ENCODE results near the gene GCAT. TPM values are rescaled to one million over a fixed set of nuclear protein-coding genes. Genes with fewer than 3 reads are reported as not detected.
A peak's percentile ranks its signal among the peaks of the same experiment; 100 is the strongest.

GCAT gene
- total and polyA plus RNA-seq, 9 of the 15 experiments (the other 6 are each of a cell fraction or from before 2014, with no cell fraction given) = 1.9 to 69.9 (median 26.4) TPM

- TF ChIP-seq CHD7 (IDR thresholded peaks at IDR 0.05; ENCODE audit: low read depth, low read length) (no peak), ZNF311 (CRISPR knock-in tag; IDR thresholded peaks at IDR 0.05) (no peak), TRIM24 (IDR thresholded peaks at IDR 0.05) (peak; percentile 89), ASH1L (IDR thresholded peaks at IDR 0.05; ENCODE audit: borderline replicate concordance, low read depth, partially characterized antibody) (no peak), HES1 (IDR thresholded peaks at IDR 0.05; ENCODE audit: low read depth) (peak; percentile 84), ZNF764 (CRISPR knock-in tag; IDR thresholded peaks at IDR 0.05; ENCODE audit: low read depth) (no peak), STAT5A (IDR thresholded peaks at IDR 0.05; ENCODE audit: borderline replicate concordance, low read length) (peak; percentile 79; the same call in 1 of the 2 replicates), SOX6 (IDR thresholded peaks at IDR 0.05) (peak; percentile 93), HDAC3 (IDR thresholded peaks at IDR 0.05; ENCODE audit: borderline replicate concordance, partially characterized antibody) (peak; percentile 92), MEF2A (IDR thresholded peaks at IDR 0.05; ENCODE audit: control insufficient read depth, low read depth, low read length) (no peak), EGR1 (conservative IDR thresholded peaks at IDR 0.05) (peak; percentile 67), SMAD3 (CRISPR knock-in tag; conservative IDR thresholded peaks at IDR 0.05) (no peak), RBM15 (IDR thresholded peaks at IDR 0.05; ENCODE audit: insufficient read depth, low read length) (no peak), RCOR1 (IDR thresholded peaks at IDR 0.05; ENCODE audit: borderline replicate concordance in 1 of 2, low read depth in 2 of 2, low read length in 2 of 2) (peak in 1 of 2 experiments; percentile 88; a peak in 3 of 4 replicates), GABPB1 (CRISPR knock-in tag; IDR thresholded peaks at IDR 0.05) (peak; percentile 36; the same call in 1 of the 2 replicates), CC2D1A (IDR thresholded peaks at IDR 0.05) (peak; percentile 82)
These were observed 4.5 kb upstream of the GCAT start (continued) for GRCh38 chr22:37803195-37803638.
